ENCODE data around the gene GPBP1L1.

GPBP1L1 gene

DNA sequence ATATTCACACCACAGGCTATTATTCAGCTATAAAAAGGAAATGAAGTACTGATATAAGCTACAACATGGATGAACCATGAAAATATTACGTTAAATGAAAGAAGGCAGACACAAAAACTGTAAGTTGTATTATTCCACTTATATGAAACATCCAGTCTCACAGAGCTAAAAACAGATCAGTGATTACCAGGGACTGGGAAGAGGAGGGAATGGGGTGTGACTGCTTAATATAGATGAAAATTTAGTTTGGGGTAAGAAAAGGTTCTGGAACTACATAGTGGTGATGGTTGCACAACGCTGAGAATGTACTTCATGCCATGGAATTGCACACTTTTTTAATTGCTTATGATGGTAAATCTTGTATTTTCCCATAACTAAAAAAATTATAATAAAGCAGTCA, 19.5 kb downstream of the GPBP1L1 start:
- no peak overlapping the region for H3K4me3 ChIP-seq (ENCODE audit: low read length)
- TF ChIP-seq CTCF (IDR thresholded peaks at IDR 0.05; ENCODE audit: low read depth, low read length) (no peak), EZH2phosphoT487 (IDR thresholded peaks at IDR 0.05; ENCODE audit: low read depth) (no peak)
- H3K79me2 ChIP-seq (ENCODE audit: low read length), result peaks cover 98% of the 10 kb centered on the region
- no peak overlapping the region for H3K4me2 ChIP-seq (ENCODE audit: low read length)
- H3K27ac ChIP-seq (ENCODE audit: low read length), result no peak overlapping the region
- H3K9ac ChIP-seq (ENCODE audit: low read length), result no peak overlapping the region
- H3K9me3 ChIP-seq (ENCODE audit: insufficient read depth, low read length), result no peaks in the 10 kb centered on the region
- H3K27me3 ChIP-seq (ENCODE audit: low read depth, low read length), result no peaks in the 10 kb centered on the region
- H2AFZ ChIP-seq (ENCODE audit: low read depth, low read length), result no peak overlapping the region
- H3K36me3 ChIP-seq (replicated peaks; ENCODE audit: low read depth, low read length), result no peaks in the 10 kb centered on the region
- H3K4me1 ChIP-seq (ENCODE audit: low read length), result no peaks in the 10 kb centered on the region
- H4K20me1 ChIP-seq (ENCODE audit: insufficient read depth, low read length), result peaks cover 57% of the 10 kb centered on the region

DNA sequence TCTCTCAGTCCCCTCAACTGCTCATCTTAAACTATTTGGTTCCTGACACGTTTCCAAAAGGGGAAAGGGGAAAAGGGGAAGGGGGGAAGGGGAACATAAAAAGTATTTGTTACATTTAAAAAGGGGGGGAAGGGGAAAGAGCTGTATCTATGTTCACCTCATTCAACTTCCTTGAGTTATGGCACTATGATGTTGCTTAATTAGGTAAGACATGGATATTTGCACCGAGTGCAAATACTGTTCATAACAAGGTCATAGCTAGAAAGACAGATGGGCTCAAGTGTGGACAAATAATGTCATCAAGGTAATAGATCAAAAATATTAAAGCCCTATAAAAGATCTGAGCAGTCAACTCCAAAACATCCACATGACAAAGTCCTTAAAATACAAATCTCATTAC, 26.0 kb downstream of the GPBP1L1 start:
- H3K4me1 ChIP-seq (ENCODE audit: low read length), result no peaks in the 10 kb centered on the region
- H3K27me3 ChIP-seq (ENCODE audit: low read depth, low read length), result no peaks in the 10 kb centered on the region
- no peak overlapping the region for H2AFZ ChIP-seq (ENCODE audit: low read depth, low read length)
- H3K4me3 ChIP-seq (ENCODE audit: low read length), result no peak overlapping the region
- H3K36me3 ChIP-seq (replicated peaks; ENCODE audit: low read depth, low read length), result peaks cover 23% of the 10 kb centered on the region
- H3K4me2 ChIP-seq (ENCODE audit: low read length), result no peak overlapping the region
- H3K9me3 ChIP-seq (ENCODE audit: insufficient read depth, low read length), result no peaks in the 10 kb centered on the region
- H3K9ac ChIP-seq (ENCODE audit: low read length), result no peak overlapping the region
- H3K27ac ChIP-seq (ENCODE audit: low read length), result no peak overlapping the region
- H4K20me1 ChIP-seq (ENCODE audit: insufficient read depth, low read length), result peaks cover 24% of the 10 kb centered on the region; the same call in 1 of the 2 replicates
- TF ChIP-seq CTCF (IDR thresholded peaks at IDR 0.05; ENCODE audit: low read depth, low read length) (no peak), EZH2phosphoT487 (IDR thresholded peaks at IDR 0.05; ENCODE audit: low read depth) (no peak)
- peaks cover 43% of the 10 kb centered on the region for H3K79me2 ChIP-seq (ENCODE audit: low read length)

DNA sequence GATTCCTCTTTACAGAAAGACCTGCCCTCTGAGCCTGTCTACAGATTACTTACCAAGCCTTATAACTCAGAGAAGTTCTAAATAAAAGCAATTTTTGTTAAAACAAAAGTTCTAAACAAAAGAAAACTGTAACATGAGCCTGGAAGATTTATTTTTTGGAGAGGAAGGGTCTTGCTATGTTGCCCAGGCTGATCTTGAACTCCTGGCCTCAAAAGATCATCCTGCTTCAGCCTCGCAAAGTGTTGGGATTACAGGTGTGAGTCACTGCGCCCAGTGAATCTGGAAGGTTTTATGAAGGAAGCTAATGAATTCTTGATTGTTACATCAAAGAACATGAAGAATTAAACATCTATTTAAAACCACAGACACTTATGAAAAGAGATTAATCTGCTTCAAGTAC, 27.1 kb downstream of the GPBP1L1 start:
- Histone ChIP-seq H3K4me1 (ENCODE audit: low read length) (no peaks in the 10 kb centered on the region), H4K20me1 (ENCODE audit: insufficient read depth, low read length) (peaks cover 24% of the 10 kb centered on the region; the same call in 1 of the 2 replicates), H3K79me2 (ENCODE audit: low read length) (peaks cover 31% of the 10 kb centered on the region), H3K4me2 (ENCODE audit: low read length) (no peak overlapping the region), H3K9me3 (ENCODE audit: insufficient read depth, low read length) (no peaks in the 10 kb centered on the region), H3K36me3 (replicated peaks; ENCODE audit: low read depth, low read length) (peaks cover 33% of the 10 kb centered on the region), H3K27me3 (ENCODE audit: low read depth, low read length) (no peaks in the 10 kb centered on the region), H3K9ac (ENCODE audit: low read length) (no peak overlapping the region), H3K27ac (ENCODE audit: low read length) (no peak overlapping the region), H3K4me3 (ENCODE audit: low read length) (no peak overlapping the region), H2AFZ (ENCODE audit: low read depth, low read length) (no peak overlapping the region)
- no peak for TF ChIP-seq EZH2phosphoT487 (IDR thresholded peaks at IDR 0.05; ENCODE audit: low read depth)
- no peak for TF ChIP-seq CTCF (IDR thresholded peaks at IDR 0.05; ENCODE audit: low read depth, low read length)

- Histone ChIP-seq H3K4me2 (ENCODE audit: low read length) (no peak overlapping the region), H3K79me2 (ENCODE audit: low read length) (peaks cover 21% of the 10 kb centered on the region), H3K4me3 (ENCODE audit: low read length) (no peak overlapping the region), H4K20me1 (ENCODE audit: insufficient read depth, low read length) (peaks cover 17% of the 10 kb centered on the region; the same call in 1 of the 2 replicates), H2AFZ (ENCODE audit: low read depth, low read length) (no peak overlapping the region), H3K4me1 (ENCODE audit: low read length) (no peaks in the 10 kb centered on the region), H3K9ac (ENCODE audit: low read length) (no peak overlapping the region), H3K9me3 (ENCODE audit: insufficient read depth, low read length) (no peaks in the 10 kb centered on the region), H3K27me3 (ENCODE audit: low read depth, low read length) (no peaks in the 10 kb centered on the region), H3K27ac (ENCODE audit: low read length) (no peak overlapping the region), H3K36me3 (replicated peaks; ENCODE audit: low read depth, low read length) (peaks cover 33% of the 10 kb centered on the region)
- no peak for TF ChIP-seq CTCF (IDR thresholded peaks at IDR 0.05; ENCODE audit: low read depth, low read length)
- no peak for TF ChIP-seq EZH2phosphoT487 (IDR thresholded peaks at IDR 0.05; ENCODE audit: low read depth)
Observed at GRCh38 chr1:45658171-45658570, 28.2 kb downstream of the GPBP1L1 start.

All from OCI-LY3 (cell line).